PC-3 (cell line): Measurements from ENCODE around the gene SLC22A13. TPM values are rescaled to one million over a fixed set of nuclear protein-coding genes. Genes with fewer than 3 reads are reported as not detected.

Source experiments
- ATAC-seq: fragments of 200-7000 bp; cut with Tn5 transposase; 2 replicates; pipeline ENCODE4 v1.9.1; 2020; ENCODE audit warnings: mild to moderate bottlenecking, moderate library complexity
- BruUV-seq: library from RNA; stranded (reverse); fragments of 400-500 nt; replicated peaks from 2 replicates; lab custom pipeline; 2021; lab: Mats Ljungman, UMichigan
- CTCF ChIA-PET: fragments of 300-600 bp; sonication (Branson Sonifier 250); formaldehyde crosslinking; loops from one replicate; lab custom pipeline; 2022; ENCODE audit warnings: antibody characterized with exemption; lab: Charles Lee
- POLR2A ChIA-PET: fragments of 300-600 bp; sonication (Branson Sonifier 250); formaldehyde crosslinking; loops from one replicate; lab custom pipeline; 2022; ENCODE audit warnings: antibody characterized with exemption; ENCODE audit not compliant: unreplicated experiment; lab: Charles Lee
- DNase-seq: peaks from one replicate; pipeline ENCODE4 v3.0.0-alpha.2; 2015
- H2AFZ ChIP-seq: fragments of 300-600 bp; sonication (generic); 2 replicates; pipeline ENCODE4 v1.6.0; 2016; ENCODE audit warnings: antibody characterized with exemption, low read length
- H3F3A ChIP-seq: fragments of 300-600 bp; sonication (generic); one replicate; pipeline ENCODE4 v1.6.0; 2017; ENCODE audit warnings: antibody characterized with exemption, low read length, control low read depth, mild to moderate bottlenecking; ENCODE audit not compliant: unreplicated experiment
- H3K27ac ChIP-seq: fragments of 300-600 bp; sonication (generic); 2 replicates; pipeline ENCODE4 v1.5.1; 2016; ENCODE audit warnings: mild to moderate bottlenecking, low read length
- H3K27me3 ChIP-seq: fragments of 300-600 bp; sonication (generic); 2 replicates; pipeline ENCODE4 v1.6.1; 2016; ENCODE audit warnings: low read length, mixed read lengths
- H3K36me3 ChIP-seq: fragments of 300-600 bp; sonication (generic); 2 replicates; pipeline ENCODE4 v1.6.1; 2016; ENCODE audit warnings: low read depth, mixed run types, low read length, mixed read lengths
- H3K4me1 ChIP-seq: fragments of 300-600 bp; sonication (generic); 2 replicates; pipeline ENCODE4 v1.5.1; 2016; ENCODE audit warnings: low read length; ENCODE audit not compliant: insufficient read depth
- H3K4me2 ChIP-seq: fragments of 300-600 bp; sonication (generic); 2 replicates; pipeline ENCODE4 v1.6.0; 2016; ENCODE audit warnings: low read length
- H3K4me3 ChIP-seq: fragments of 300-600 bp; sonication (generic); 2 replicates; pipeline ENCODE4 v1.5.1; 2016; ENCODE audit warnings: mild to moderate bottlenecking, low read length, mixed read lengths
- H3K79me2 ChIP-seq: fragments of 300-600 bp; sonication (generic); 2 replicates; pipeline ENCODE4 v1.6.1; 2017; ENCODE audit warnings: low read length, mixed read lengths
- H3K9ac ChIP-seq: fragments of 300-600 bp; sonication (generic); 2 replicates; pipeline ENCODE4 v1.6.0; 2016; ENCODE audit warnings: mild to moderate bottlenecking, low read length
- H3K9me2 ChIP-seq: fragments of 300-600 bp; sonication (generic); replicated peaks from 2 replicates; pipeline ENCODE4 v1.6.1; 2016; ENCODE audit warnings: mixed run types, low read length, mixed read lengths
- H3K9me3 ChIP-seq: fragments of 300-600 bp; sonication (generic); 2 replicates; pipeline ENCODE4 v1.6.1; 2016; ENCODE audit warnings: low read length, mixed read lengths
- H4K20me1 ChIP-seq: fragments of 300-600 bp; sonication (generic); 2 replicates; pipeline ENCODE4 v1.6.1; 2016; ENCODE audit warnings: low read length, mixed read lengths
- CTCF ChIP-seq: fragments of 300-600 bp; sonication (generic); conservative IDR thresholded peaks from 2 replicates; pipeline ENCODE4 v1.5.1; 2017; ENCODE audit warnings: antibody characterized with exemption, low read depth, mild to moderate bottlenecking, low read length
- EZH2 ChIP-seq: fragments of 300-600 bp; sonication (generic); IDR thresholded peaks from one replicate; pipeline ENCODE4 v1.6.1; 2017; ENCODE audit warnings: antibody characterized with exemption, mild to moderate bottlenecking, low read length; ENCODE audit not compliant: unreplicated experiment
- EZH2phosphoT487 ChIP-seq: fragments of 300-600 bp; sonication (generic); IDR thresholded peaks from 2 replicates; pipeline ENCODE4 v1.6.1; 2018; ENCODE audit warnings: mild to moderate bottlenecking, antibody characterized with exemption, low read length, borderline replicate concordance
- intact Hi-C: fragments of 100-400 bp; cut with micrococcal nuclease; formaldehyde crosslinking; loops from 2 replicates; pipeline ENCODE4 v1.9.0; 2023
- total RNA-seq: library from RNA; depleted of rRNA; stranded (reverse); fragments of >200 nt; gene quantifications from 2 replicates; pipeline ENCODE4 v1.2.3, GENCODE V29; 2014

SLC22A13 gene
- total RNA-seq, 1 experiment from 2014 or later: 0.73 TPM

- POLR2A ChIA-PET: no interaction called here
- H3K36me3 ChIP-seq: no peaks in the 10 kb centered on the region
- no peak for ATAC-seq
Measured at GRCh38 chr3:38275658-38276057, 10.0 kb downstream of the SLC22A13 start.

GRCh38 chr3:38276081-38276916 lies 10.7 kb downstream of the SLC22A13 start:
- no peaks in the 10 kb centered on the region for H3K9me2 ChIP-seq
- ATAC-seq (no peak), DNase-seq (no peak)
- H3K4me1 ChIP-seq: no peaks in the 10 kb centered on the region
- no peak overlapping the region for H3K4me2 ChIP-seq
- H3K9ac ChIP-seq: no peak overlapping the region
- POLR2A ChIA-PET: no interaction called here
- no peaks in the 10 kb centered on the region for H3K36me3 ChIP-seq
- CTCF ChIA-PET: no interaction called here
- H3K4me3 ChIP-seq: no peak overlapping the region
- H3K79me2 ChIP-seq: no peaks in the 10 kb centered on the region
- no peak for TF ChIP-seq EZH2
- TF ChIP-seq CTCF: no peak
- TF ChIP-seq EZH2phosphoT487: no peak
- intact Hi-C loops: no loop called here
- no peaks in the 10 kb centered on the region for H3F3A ChIP-seq
- no peaks in the 10 kb centered on the region for H4K20me1 ChIP-seq
- no TSS peak for BruUV-seq
- no peaks in the 10 kb centered on the region for H3K27me3 ChIP-seq
- no peaks in the 10 kb centered on the region for H3K9me3 ChIP-seq
- H3K27ac ChIP-seq: no peak overlapping the region
- H2AFZ ChIP-seq: no peak overlapping the region

More at GRCh38 chr3:38275658-38276057, 10.0 kb downstream of the SLC22A13 start:
- H3K4me3 ChIP-seq: no peak overlapping the region
- no peak overlapping the region for H3K9ac ChIP-seq
- DNase-seq: no peak
- H3K27me3 ChIP-seq: no peaks in the 10 kb centered on the region
- no peak overlapping the region for H3K4me2 ChIP-seq
- no peak overlapping the region for H2AFZ ChIP-seq
- CTCF ChIA-PET: no interaction called here
- H3F3A ChIP-seq: no peaks in the 10 kb centered on the region
- H4K20me1 ChIP-seq: no peaks in the 10 kb centered on the region
- no peak overlapping the region for H3K27ac ChIP-seq
- intact Hi-C loops: no loop called here
- no peaks in the 10 kb centered on the region for H3K9me3 ChIP-seq
- BruUV-seq: no TSS peak
- no peaks in the 10 kb centered on the region for H3K9me2 ChIP-seq
- H3K4me1 ChIP-seq: no peaks in the 10 kb centered on the region
- TF ChIP-seq EZH2 (no peak), CTCF (no peak), EZH2phosphoT487 (no peak)
- no peaks in the 10 kb centered on the region for H3K79me2 ChIP-seq
